ENCODE data around the gene HCN2. TPM values are rescaled to one million over a fixed set of nuclear protein-coding genes. Genes with fewer than 3 reads are reported as not detected.

Gene HCN2
- total RNA-seq, 2 experiments from 2014 or later, result 0.06 to 1.0 TPM

DNA sequence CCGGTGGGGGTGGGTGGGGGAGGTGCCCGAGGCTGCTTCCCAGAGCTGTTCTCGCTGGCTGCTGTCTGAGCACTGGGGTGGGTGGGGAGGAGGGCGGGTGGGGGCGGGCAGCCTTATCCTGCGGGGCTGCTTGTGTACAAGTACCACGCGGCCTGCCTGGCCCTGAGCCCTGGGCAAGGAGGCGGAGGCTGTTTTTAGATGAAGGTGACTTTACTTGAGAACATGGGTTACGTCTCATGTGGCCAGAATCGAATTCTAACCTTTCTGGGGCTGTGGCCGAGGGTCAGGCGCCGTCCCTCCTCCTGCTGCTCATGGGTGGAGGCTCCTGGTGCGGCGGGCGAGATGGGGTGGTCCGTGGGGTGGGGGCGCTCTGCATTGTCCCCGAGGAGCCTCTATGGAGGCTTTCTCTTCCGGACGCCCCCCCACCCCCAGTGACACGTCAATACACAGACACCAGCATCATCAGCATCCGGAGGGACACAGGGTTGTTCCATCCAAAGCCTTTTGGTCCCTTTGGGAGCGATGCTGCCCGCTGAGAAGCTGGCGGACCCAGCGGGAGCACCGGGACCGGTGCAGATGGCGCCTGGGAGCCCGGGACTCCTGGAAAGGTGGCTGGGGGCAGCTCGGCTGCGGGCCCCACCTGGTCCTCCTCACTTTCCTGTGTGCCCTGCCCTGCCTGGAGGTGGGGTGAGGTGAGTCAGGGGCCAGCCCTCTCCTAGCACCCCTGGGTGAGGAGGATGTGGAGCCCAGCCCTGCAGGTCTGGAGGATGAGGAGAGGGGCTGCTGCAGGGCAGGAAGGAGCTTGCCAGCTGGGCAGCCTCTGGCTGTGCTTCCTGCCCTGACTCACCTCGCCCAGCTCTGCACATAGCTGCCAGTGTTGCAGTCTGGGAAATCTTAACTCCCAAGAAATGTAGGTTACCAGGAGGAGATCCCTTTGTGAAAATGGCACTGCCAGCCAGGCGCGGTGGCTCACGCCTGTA, 13.9 kb upstream of the HCN2 start:
- H3K9me3 ChIP-seq (ENCODE audit: low read length), result no peaks in the 10 kb centered on the region
- no peaks in the 10 kb centered on the region for H3K9me2 ChIP-seq (ENCODE audit: insufficient read depth, low read length)
- no peak overlapping the region for H2AFZ ChIP-seq (ENCODE audit: low read length)
- H4K20me1 ChIP-seq (ENCODE audit: insufficient read depth, low read length), result peaks cover 6% of the 10 kb centered on the region; the same call in 1 of the 2 replicates
- H3K36me3 ChIP-seq (ENCODE audit: insufficient read depth, low read length), result peaks cover 40% of the 10 kb centered on the region
- no peak for DNase-seq (ENCODE audit: low spot score)
- POLR2A ChIA-PET, result interaction anchor here (0.6 kb wide), 1 partner anchor 123 kb away, joined by 4 read pairs; no protein-coding TSS in a partner anchor
- H3K4me2 ChIP-seq (ENCODE audit: low read length), result peak overlapping the region; percentile 78
- CTCF ChIA-PET (ENCODE audit: unreplicated experiment), result no interaction called here
- H3K4me1 ChIP-seq (ENCODE audit: insufficient read depth, low read length, poor library complexity, severe bottlenecking), result peaks cover 31% of the 10 kb centered on the region
- H3K27ac ChIP-seq (ENCODE audit: low read depth, low read length, poor library complexity, severe bottlenecking), result no peak overlapping the region
- no peak for TF ChIP-seq EZH2phosphoT487 (IDR thresholded peaks at IDR 0.05; ENCODE audit: borderline replicate concordance, low read depth, low read length)
- TF ChIP-seq, protein P1, sequence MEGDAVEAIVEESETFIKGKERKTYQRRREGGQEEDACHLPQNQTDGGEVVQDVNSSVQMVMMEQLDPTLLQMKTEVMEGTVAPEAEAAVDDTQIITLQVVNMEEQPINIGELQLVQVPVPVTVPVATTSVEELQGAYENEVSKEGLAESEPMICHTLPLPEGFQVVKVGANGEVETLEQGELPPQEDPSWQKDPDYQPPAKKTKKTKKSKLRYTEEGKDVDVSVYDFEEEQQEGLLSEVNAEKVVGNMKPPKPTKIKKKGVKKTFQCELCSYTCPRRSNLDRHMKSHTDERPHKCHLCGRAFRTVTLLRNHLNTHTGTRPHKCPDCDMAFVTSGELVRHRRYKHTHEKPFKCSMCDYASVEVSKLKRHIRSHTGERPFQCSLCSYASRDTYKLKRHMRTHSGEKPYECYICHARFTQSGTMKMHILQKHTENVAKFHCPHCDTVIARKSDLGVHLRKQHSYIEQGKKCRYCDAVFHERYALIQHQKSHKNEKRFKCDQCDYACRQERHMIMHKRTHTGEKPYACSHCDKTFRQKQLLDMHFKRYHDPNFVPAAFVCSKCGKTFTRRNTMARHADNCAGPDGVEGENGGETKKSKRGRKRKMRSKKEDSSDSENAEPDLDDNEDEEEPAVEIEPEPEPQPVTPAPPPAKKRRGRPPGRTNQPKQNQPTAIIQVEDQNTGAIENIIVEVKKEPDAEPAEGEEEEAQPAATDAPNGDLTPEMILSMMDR (conservative IDR thresholded peaks at IDR 0.05; ENCODE audit: low read length), result no peak
- H3K79me2 ChIP-seq (ENCODE audit: insufficient read depth, low read depth, low read length), result peaks cover 53% of the 10 kb centered on the region
- intact Hi-C loops (cut with micrococcal nuclease; ENCODE audit: unreplicated experiment), result no loop called here
- peak overlapping the region; percentile 95 for H3K4me3 ChIP-seq (ENCODE audit: low read depth, low read length, poor library complexity, severe bottlenecking)
- no TSS peak for BruUV-seq (replicated peaks)

DNA sequence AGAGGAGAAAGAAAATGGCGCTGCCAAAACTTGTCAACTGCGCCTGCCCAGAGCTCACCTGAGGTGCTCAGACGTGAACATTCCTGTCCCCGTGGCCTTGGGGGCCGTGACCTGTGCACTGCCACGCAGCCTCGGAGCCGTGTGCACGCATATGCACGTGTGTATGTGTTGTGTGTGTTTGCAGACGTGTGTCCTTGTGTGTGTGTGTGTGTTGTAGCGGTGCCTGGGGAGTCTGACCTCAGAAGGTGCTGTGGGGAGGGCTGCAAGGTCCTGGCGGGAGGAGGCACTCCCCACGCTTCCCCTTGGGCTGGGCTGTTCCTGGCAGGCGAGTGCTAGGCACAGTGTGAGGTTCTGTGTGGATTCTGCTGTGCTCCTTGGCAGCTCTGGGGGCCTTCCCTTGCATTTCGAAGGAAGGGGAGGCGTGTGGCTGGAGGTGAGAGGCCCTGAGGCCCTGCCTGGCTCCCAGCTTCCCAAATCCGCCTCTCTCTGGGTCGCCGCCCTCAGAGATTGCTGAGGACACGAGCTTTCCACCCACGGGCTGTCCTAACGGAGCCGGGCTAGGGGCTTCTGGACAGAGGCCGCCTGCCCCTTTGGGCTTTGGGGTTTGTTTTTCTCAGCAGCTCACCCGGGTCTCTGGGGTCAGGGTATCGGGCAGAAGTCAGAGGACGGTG, 12.8 kb upstream of the HCN2 start:
- POLR2A ChIA-PET, result no interaction called here
- no peak overlapping the region for H3K4me2 ChIP-seq (ENCODE audit: low read length)
- TF ChIP-seq EZH2phosphoT487 (IDR thresholded peaks at IDR 0.05; ENCODE audit: borderline replicate concordance, low read depth, low read length), result no peak
- TF ChIP-seq, protein P1 (conservative IDR thresholded peaks at IDR 0.05; ENCODE audit: low read length), result no peak

More for the DNA sequence above, 12.8 kb upstream of the HCN2 start:
- no peaks in the 10 kb centered on the region for H3K9me2 ChIP-seq (ENCODE audit: insufficient read depth, low read length)
- no peaks in the 10 kb centered on the region for H3K9me3 ChIP-seq (ENCODE audit: low read length)
- peaks cover 53% of the 10 kb centered on the region for H3K79me2 ChIP-seq (ENCODE audit: insufficient read depth, low read depth, low read length)
- BruUV-seq (replicated peaks), result no TSS peak
- CTCF ChIA-PET (ENCODE audit: unreplicated experiment), result no interaction called here
- no peak overlapping the region for H2AFZ ChIP-seq (ENCODE audit: low read length)
- no peak overlapping the region for H3K27ac ChIP-seq (ENCODE audit: low read depth, low read length, poor library complexity, severe bottlenecking)
- no peak overlapping the region for H3K4me3 ChIP-seq (ENCODE audit: low read depth, low read length, poor library complexity, severe bottlenecking)
- peaks cover 48% of the 10 kb centered on the region for H3K36me3 ChIP-seq (ENCODE audit: insufficient read depth, low read length)
- DNase-seq (ENCODE audit: low spot score), result no peak
- H4K20me1 ChIP-seq (ENCODE audit: insufficient read depth, low read length), result peaks cover 6% of the 10 kb centered on the region; the same call in 1 of the 2 replicates
- H3K4me1 ChIP-seq (ENCODE audit: insufficient read depth, low read length, poor library complexity, severe bottlenecking), result peaks cover 23% of the 10 kb centered on the region
- intact Hi-C loops (cut with micrococcal nuclease; ENCODE audit: unreplicated experiment), result no loop called here

Data from OCI-LY7 (cell line).